GM18517 (cell line): ENCODE measurements around the gene CDH2.
"Not testable (repeated sequence)": the region's sequence is repeated elsewhere in the genome, so short reads cannot be mapped to it uniquely, and the experiment has no call there.

Experiments used
- ATAC-seq: cut with Tn5 transposase; IDR thresholded peaks from one replicate; pipeline ENCODE4 v1.9.1; 2021; ENCODE audit warnings: mild to moderate bottlenecking, moderate library complexity; ENCODE audit not compliant: unreplicated experiment

Gene CDH2

GRCh38 chr18:27942706-27943105, 234.2 kb downstream of the CDH2 start:
- no peak for ATAC-seq

- no peak for ATAC-seq
These were observed 245.4 kb downstream of the CDH2 start for GRCh38 chr18:27931535-27931934.

- no peak for ATAC-seq
These were observed 254.2 kb downstream of the CDH2 start for GRCh38 chr18:27922780-27923179.

GRCh38 chr18:27921904-27922751, 254.8 kb downstream of the CDH2 start:
- no peak for ATAC-seq

- no peak for ATAC-seq
These were observed 255.5 kb downstream of the CDH2 start for GRCh38 chr18:27921392-27921791.

GRCh38 chr18:27920836-27921235, 256.1 kb downstream of the CDH2 start:
- no peak for ATAC-seq

GRCh38 chr18:27906189-27906588, 270.7 kb downstream of the CDH2 start:
- not testable (repeated sequence) for ATAC-seq

GRCh38 chr18:27903906-27904305, 273.0 kb downstream of the CDH2 start:
- no peak for ATAC-seq

GRCh38 chr18:27901424-27902226, 275.3 kb downstream of the CDH2 start:
- ATAC-seq = no peak
